DND-41 (cell line): Measurements from ENCODE around the gene PPP6R1.

Source experiments
- EZH2 ChIP-seq: IDR thresholded peaks from 3 replicates; pipeline ENCODE4 v1.6.1; 2012; ENCODE audit warnings: borderline replicate concordance, low read depth, mild to moderate bottlenecking, moderate library complexity, low read length, inconsistent platforms; ENCODE audit not compliant: severe bottlenecking
- TF ChIP-seq, protein P1 (sequence below): IDR thresholded peaks from 2 replicates; pipeline ENCODE4 v1.5.1; 2012; ENCODE audit warnings: borderline replicate concordance, low read length, moderate library complexity, mild to moderate bottlenecking; ENCODE audit not compliant: poor library complexity, severe bottlenecking; ENCODE audit errors: extremely low read depth

DNA sequence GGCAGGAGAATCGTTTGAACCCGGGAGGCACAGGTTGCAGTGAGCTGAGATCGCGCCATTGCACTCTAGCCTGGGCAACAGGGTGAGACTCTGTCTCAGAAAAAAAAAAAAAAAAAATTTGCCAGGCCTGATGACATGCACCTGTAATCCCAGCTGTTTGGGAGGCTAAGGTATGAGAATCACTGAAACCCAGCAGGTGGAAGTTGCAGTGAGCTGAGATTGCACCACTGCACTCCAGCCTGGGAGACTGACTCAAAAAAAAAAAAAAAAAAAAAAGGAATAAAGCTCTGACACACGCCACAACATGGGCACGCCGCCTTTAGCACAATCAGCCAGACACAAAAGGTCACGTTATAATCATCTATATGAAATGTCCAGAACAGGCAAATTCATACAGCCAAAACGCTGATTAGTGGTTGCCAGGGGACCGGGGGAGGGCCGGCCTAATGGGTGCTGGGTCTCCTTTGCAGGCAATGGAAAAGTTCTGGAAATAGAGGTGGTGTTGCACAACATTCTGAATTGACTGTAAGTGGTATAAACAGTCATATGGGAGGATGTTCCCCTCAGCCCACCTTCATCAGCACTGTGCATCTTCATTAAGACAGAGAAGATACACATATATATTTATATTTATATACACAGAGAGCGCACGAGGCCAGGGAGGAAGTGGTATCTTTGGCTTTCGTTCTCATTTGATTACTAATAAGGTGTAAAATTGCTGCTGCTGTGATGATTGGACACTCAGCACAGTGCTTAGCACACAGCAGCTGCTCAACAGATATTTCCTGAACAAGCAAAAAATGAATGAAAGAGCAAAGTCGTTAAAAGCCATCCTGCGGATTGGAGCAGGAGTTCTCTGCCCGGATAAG, 17.3 kb upstream of the PPP6R1 start:
- TF ChIP-seq, protein P1, sequence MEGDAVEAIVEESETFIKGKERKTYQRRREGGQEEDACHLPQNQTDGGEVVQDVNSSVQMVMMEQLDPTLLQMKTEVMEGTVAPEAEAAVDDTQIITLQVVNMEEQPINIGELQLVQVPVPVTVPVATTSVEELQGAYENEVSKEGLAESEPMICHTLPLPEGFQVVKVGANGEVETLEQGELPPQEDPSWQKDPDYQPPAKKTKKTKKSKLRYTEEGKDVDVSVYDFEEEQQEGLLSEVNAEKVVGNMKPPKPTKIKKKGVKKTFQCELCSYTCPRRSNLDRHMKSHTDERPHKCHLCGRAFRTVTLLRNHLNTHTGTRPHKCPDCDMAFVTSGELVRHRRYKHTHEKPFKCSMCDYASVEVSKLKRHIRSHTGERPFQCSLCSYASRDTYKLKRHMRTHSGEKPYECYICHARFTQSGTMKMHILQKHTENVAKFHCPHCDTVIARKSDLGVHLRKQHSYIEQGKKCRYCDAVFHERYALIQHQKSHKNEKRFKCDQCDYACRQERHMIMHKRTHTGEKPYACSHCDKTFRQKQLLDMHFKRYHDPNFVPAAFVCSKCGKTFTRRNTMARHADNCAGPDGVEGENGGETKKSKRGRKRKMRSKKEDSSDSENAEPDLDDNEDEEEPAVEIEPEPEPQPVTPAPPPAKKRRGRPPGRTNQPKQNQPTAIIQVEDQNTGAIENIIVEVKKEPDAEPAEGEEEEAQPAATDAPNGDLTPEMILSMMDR, result no peak
- no peak for TF ChIP-seq EZH2
